Activated CD4-positive, alpha-beta T cell treated with anti-CD3 and anti-CD28 coated beads for 36 hours (primary cell): Measurements from ENCODE around the gene GPR34. TPM values are rescaled to one million over a fixed set of nuclear protein-coding genes. Genes with fewer than 3 reads are reported as not detected.
"Not testable (repeated sequence)": the region's sequence is repeated elsewhere in the genome, so short reads cannot be mapped to it uniquely, and the experiment has no call there.

Experiments
- ATAC-seq: fragments of 200-7000 bp; cut with Tn5 transposase; one replicate; pipeline ENCODE4 v1.10.0; 2021; ENCODE audit warnings: mild to moderate bottlenecking, moderate library complexity
- CTCF ChIA-PET: fragments of 350-600 bp; sonication (Branson Sonifier 250); formaldehyde crosslinking; loops from one replicate; lab custom pipeline; 2021; ENCODE audit warnings: antibody characterized with exemption; lab: Charles Lee
- POLR2A ChIA-PET: fragments of 350-600 bp; sonication (Branson Sonifier 250); formaldehyde crosslinking; loops from one replicate; lab custom pipeline; 2021; ENCODE audit warnings: antibody characterized with exemption, inconsistent platforms; lab: Charles Lee
- DNase-seq: peaks from one replicate; pipeline ENCODE4 v3.0.0-alpha.2; 2020
- H3K27ac Mint-ChIP-seq: one replicate; pipeline ENCODE4 v1.8.0; 2021; ENCODE audit warnings: mixed read lengths
- H3K27me3 Mint-ChIP-seq: one replicate; pipeline ENCODE4 v1.8.0; 2021; ENCODE audit warnings: mixed read lengths
- H3K36me3 Mint-ChIP-seq: one replicate; pipeline ENCODE4 v1.8.0; 2021; ENCODE audit warnings: low read depth, mixed read lengths
- H3K4me1 Mint-ChIP-seq: one replicate; pipeline ENCODE4 v1.8.0; 2021; ENCODE audit warnings: mixed read lengths
- H3K4me3 Mint-ChIP-seq: one replicate; pipeline ENCODE4 v1.8.0; 2021; ENCODE audit warnings: mild to moderate bottlenecking, moderate library complexity, mixed read lengths
- H3K9me3 Mint-ChIP-seq: one replicate; pipeline ENCODE4 v1.8.0; 2021; ENCODE audit warnings: low read depth, mixed read lengths
- intact Hi-C, 2 experiments: fragments of 100-400 bp; cut with DNase I in 1 of 2; cut with micrococcal nuclease in 1 of 2; formaldehyde crosslinking; loops; one replicate each; pipeline versions ENCODE4 v1.14.2 to v1.15.1; 2022 to 2024; cut with DNase I, micrococcal nuclease
- total RNA-seq, 2 experiments: library from RNA; stranded (reverse); gene quantifications; one replicate each; pipeline ENCODE4 v1.2.3, GENCODE V29; 2021

The GPR34 gene
- total RNA-seq, 2 experiments from 2014 or later, result 0.12 TPM; not detected in 1

DNA sequence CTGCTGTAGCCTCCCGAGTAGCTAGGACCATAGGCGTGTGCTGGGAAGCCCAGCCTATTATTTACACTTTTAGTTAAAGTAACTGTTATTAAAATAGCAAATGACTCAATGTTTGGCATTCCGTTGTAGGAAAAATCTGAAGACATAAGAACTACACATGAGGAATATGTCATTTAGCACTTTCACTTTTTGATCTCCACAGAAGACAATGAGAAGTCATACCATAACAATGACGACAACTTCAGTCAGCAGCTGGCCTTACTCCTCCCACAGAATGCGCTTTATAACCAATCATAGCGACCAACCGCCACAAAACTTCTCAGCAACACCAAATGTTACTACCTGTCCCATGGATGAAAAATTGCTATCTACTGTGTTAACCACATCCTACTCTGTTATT lies 6.7 kb downstream of the GPR34 start:
- Mint-ChIP-seq H3K9me3 (no peaks in the 10 kb centered on the region), H3K27ac (no peak overlapping the region), H3K27me3 (no peaks in the 10 kb centered on the region), H3K36me3 (peaks cover 9% of the 10 kb centered on the region), H3K4me3 (no peak overlapping the region), H3K4me1 (peaks cover 27% of the 10 kb centered on the region)
- peak; percentile 42 for DNase-seq
- intact Hi-C loops, result no loop called here
- peak; percentile 65 for ATAC-seq
- ChIA-PET POLR2A (no interaction called here), CTCF (no interaction called here)

DNA sequence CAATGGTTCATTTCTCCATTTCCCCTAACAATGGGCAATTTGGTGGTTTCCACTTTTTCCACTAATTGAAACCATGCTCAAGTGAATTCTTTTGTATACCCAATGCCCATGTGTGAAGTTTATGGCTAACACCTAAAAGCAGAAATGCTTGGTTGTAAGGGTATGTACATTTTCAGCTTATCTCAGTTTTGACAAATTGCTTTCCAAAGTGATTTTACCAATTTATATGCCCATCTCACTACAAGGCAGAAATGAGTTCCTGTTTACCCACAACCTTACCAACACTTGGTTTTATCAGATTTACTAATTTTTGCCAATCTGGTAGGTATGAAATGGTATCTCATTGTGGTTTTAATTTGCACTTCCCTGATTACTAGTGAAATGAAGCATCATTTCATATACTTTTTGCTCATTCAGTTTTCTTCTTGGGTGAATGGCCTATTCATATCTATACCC lies 14.8 kb downstream of the GPR34 start:
- no peak overlapping the region for H3K27ac Mint-ChIP-seq
- POLR2A ChIA-PET, result no interaction called here
- CTCF ChIA-PET, result interaction anchor here (0.7 kb wide), 1 partner anchor 419 kb away, joined by 3 read pairs; no protein-coding TSS in a partner anchor
- H3K27me3 Mint-ChIP-seq, result no peaks in the 10 kb centered on the region
- DNase-seq (no peak), ATAC-seq (peak; percentile 65)
- intact Hi-C loops, result loop anchor here in 1 of 2 experiments (5.0 kb wide), 1 partner anchor 36 kb away; no protein-coding TSS in a partner anchor
- H3K36me3 Mint-ChIP-seq, result peaks cover 2% of the 10 kb centered on the region
- no peaks in the 10 kb centered on the region for H3K9me3 Mint-ChIP-seq
- H3K4me1 Mint-ChIP-seq, result peaks cover 28% of the 10 kb centered on the region
- no peak overlapping the region for H3K4me3 Mint-ChIP-seq

DNA sequence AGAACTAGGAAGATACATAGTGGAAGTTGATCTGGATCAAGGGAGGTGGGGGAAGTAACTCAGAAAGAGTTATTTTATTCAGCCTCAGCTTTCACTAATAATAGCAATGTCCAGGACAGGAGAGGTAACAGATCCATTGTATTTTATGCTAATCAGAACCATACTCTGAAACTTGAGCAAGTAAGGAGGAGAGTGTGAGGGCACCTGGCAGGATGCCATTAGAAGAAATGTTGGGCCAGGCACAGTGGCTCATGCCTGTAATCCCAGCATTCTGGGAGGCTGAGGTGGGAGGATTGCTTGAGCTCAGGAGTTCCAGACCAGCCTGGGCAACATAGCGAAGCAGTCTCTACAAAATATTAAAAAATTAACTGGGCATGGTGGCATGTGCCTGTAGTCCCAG lies 16.3 kb downstream of the GPR34 start:
- peaks cover 2% of the 10 kb centered on the region for H3K36me3 Mint-ChIP-seq
- POLR2A ChIA-PET, result no interaction called here
- H3K4me1 Mint-ChIP-seq, result peaks cover 27% of the 10 kb centered on the region
- H3K27me3 Mint-ChIP-seq, result no peaks in the 10 kb centered on the region
- H3K27ac Mint-ChIP-seq, result no peak overlapping the region
- H3K4me3 Mint-ChIP-seq, result no peak overlapping the region
- intact Hi-C loops, result no loop called here
- no peak for DNase-seq
- CTCF ChIA-PET, result no interaction called here
- ATAC-seq, result no peak
- H3K9me3 Mint-ChIP-seq, result no peaks in the 10 kb centered on the region

GRCh38 chrX:41705680-41706374 lies 17.1 kb downstream of the GPR34 start:
- H3K9me3 Mint-ChIP-seq, result no peaks in the 10 kb centered on the region
- H3K4me3 Mint-ChIP-seq, result no peak overlapping the region
- no peak for DNase-seq
- intact Hi-C loops, result no loop called here
- POLR2A ChIA-PET, result interaction anchor here (0.6 kb wide), 1 partner anchor 276 kb away, joined by 3 read pairs; no protein-coding TSS in a partner anchor
- peaks cover 2% of the 10 kb centered on the region for H3K36me3 Mint-ChIP-seq
- no peak for ATAC-seq
- H3K27me3 Mint-ChIP-seq, result no peaks in the 10 kb centered on the region
- no peak overlapping the region for H3K27ac Mint-ChIP-seq
- CTCF ChIA-PET, result no interaction called here
- peaks cover 30% of the 10 kb centered on the region for H3K4me1 Mint-ChIP-seq

GRCh38 chrX:41707218-41707617 lies 18.4 kb downstream of the GPR34 start:
- ChIA-PET CTCF (no interaction called here), POLR2A (no interaction called here)
- no peak for ATAC-seq
- DNase-seq, result no peak
- peaks cover 2% of the 10 kb centered on the region for H3K36me3 Mint-ChIP-seq
- H3K4me3 Mint-ChIP-seq, result no peak overlapping the region
- H3K9me3 Mint-ChIP-seq, result no peaks in the 10 kb centered on the region
- intact Hi-C loops, result no loop called here
- no peaks in the 10 kb centered on the region for H3K27me3 Mint-ChIP-seq
- peaks cover 38% of the 10 kb centered on the region for H3K4me1 Mint-ChIP-seq
- H3K27ac Mint-ChIP-seq, result no peak overlapping the region

DNA sequence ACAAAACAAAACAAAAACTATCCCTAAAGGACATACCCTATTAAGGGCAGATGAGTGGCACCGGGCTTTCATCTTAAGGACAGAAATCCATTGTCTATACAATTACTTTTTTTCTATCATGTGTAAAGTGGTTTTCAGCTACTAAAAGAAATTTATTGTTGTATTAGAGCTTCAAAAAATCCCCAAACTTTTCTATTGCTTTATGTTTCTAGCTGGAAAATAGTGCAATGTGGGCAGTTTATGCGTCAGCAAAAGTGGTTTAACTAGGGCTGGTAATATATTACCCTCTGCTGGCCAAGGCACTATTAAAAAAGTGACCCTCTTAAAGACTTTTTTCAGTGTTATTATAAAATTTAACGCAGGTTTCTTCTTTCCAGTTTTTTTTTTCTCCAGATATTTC lies 19.7 kb downstream of the GPR34 start:
- H3K9me3 Mint-ChIP-seq, result no peaks in the 10 kb centered on the region
- DNase-seq, result no peak
- H3K27me3 Mint-ChIP-seq, result no peaks in the 10 kb centered on the region
- H3K4me3 Mint-ChIP-seq, result no peak overlapping the region
- ChIA-PET POLR2A (interaction anchor here (1.1 kb wide), 1 partner anchor 8 kb away, joined by 3 read pairs; no protein-coding TSS in a partner anchor), CTCF (interaction anchor here (0.6 kb wide), 1 partner anchor 1691 kb away, joined by 3 read pairs; no protein-coding TSS in a partner anchor)
- no peak for ATAC-seq
- H3K4me1 Mint-ChIP-seq, result peaks cover 36% of the 10 kb centered on the region
- intact Hi-C loops, result no loop called here
- no peak overlapping the region for H3K27ac Mint-ChIP-seq
- peaks cover 2% of the 10 kb centered on the region for H3K36me3 Mint-ChIP-seq

DNA sequence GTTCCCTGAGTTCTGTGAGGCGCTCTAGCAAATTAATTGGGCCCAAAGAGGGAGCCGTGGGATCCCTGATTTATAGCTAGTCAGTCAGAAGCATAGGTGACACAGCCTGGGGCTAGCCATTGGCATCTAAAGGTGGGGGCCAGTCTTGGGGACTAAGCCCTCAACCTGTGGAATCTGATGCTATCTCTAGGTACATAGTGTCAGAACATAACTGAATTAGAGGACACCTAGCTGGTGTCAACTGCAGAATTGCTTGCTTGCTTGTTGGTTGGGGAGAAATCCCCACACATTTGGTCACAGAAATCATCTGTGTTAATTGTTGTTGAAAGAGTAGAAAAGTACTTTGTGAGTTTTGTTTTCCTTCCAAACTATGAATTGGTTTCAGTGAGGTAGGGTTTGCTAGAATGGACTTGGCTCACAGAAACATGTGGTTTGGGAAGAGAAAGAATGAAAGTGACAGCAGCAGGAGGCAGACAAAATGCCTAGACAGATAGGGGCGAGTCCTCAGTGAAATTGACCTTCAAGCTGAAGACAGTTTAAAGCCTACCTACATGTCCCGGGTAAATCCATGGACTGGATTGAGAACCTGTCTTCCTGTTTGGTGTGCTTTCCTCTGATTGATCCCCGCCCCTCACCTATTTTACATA lies 22.4 kb downstream of the GPR34 start:
- peak; percentile 61 for ATAC-seq
- intact Hi-C loops, result no loop called here

DNA sequence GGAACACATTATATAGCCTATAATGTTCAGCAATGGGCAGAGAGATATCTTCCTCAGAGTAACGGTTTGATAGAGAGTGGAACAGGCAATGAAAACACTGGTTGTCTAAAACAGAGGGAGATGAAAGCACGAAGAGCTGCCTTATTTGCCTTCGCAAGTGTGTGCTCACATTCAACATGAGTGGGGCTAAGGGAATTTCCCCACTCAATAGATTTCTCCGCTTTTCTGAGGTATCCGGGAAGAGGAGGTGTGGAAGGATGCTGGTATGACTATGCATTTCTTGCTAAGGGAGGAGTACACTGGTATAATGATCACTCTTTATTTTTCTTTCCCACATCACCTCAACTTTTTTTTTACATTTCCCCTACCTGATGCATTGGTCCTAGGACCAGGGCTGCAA lies 27.4 kb downstream of the GPR34 start:
- peaks cover 9% of the 10 kb centered on the region for H3K9me3 Mint-ChIP-seq
- no peaks in the 10 kb centered on the region for H3K27me3 Mint-ChIP-seq
- H3K36me3 Mint-ChIP-seq, result peaks cover 25% of the 10 kb centered on the region
- no peak overlapping the region for H3K4me3 Mint-ChIP-seq
- ChIA-PET CTCF (no interaction called here), POLR2A (interaction anchor here (0.6 kb wide), 2 partner anchors 8 to 40 kb away, joined by 3 read pairs; no protein-coding TSS in a partner anchor)
- H3K4me1 Mint-ChIP-seq, result peaks cover 21% of the 10 kb centered on the region
- intact Hi-C loops, result no loop called here
- DNase-seq, result peak; percentile 6
- no peak overlapping the region for H3K27ac Mint-ChIP-seq
- ATAC-seq, result peak; percentile 55

More for the DNA sequence above, 22.4 kb downstream of the GPR34 start:
- no peaks in the 10 kb centered on the region for H3K36me3 Mint-ChIP-seq
- no peaks in the 10 kb centered on the region for H3K27me3 Mint-ChIP-seq
- ChIA-PET CTCF (no interaction called here), POLR2A (no interaction called here)
- peak; percentile 7 for DNase-seq
- no peaks in the 10 kb centered on the region for H3K9me3 Mint-ChIP-seq
- H3K4me3 Mint-ChIP-seq, result no peak overlapping the region
- H3K4me1 Mint-ChIP-seq, result peaks cover 22% of the 10 kb centered on the region
- H3K27ac Mint-ChIP-seq, result no peak overlapping the region

GRCh38 chrX:41716767-41717473 lies 28.1 kb downstream of the GPR34 start:
- CTCF ChIA-PET, result no interaction called here
- POLR2A ChIA-PET, result interaction anchor here (0.6 kb wide), 1 partner anchor 9 kb away, joined by 3 read pairs; no protein-coding TSS in a partner anchor
- Mint-ChIP-seq H3K4me1 (peaks cover 23% of the 10 kb centered on the region), H3K36me3 (peaks cover 25% of the 10 kb centered on the region), H3K9me3 (peaks cover 9% of the 10 kb centered on the region), H3K27ac (peak overlapping the region; percentile 61), H3K4me3 (no peak overlapping the region), H3K27me3 (no peaks in the 10 kb centered on the region)
- ATAC-seq (no peak), DNase-seq (no peak)
- intact Hi-C loops, result no loop called here

DNA sequence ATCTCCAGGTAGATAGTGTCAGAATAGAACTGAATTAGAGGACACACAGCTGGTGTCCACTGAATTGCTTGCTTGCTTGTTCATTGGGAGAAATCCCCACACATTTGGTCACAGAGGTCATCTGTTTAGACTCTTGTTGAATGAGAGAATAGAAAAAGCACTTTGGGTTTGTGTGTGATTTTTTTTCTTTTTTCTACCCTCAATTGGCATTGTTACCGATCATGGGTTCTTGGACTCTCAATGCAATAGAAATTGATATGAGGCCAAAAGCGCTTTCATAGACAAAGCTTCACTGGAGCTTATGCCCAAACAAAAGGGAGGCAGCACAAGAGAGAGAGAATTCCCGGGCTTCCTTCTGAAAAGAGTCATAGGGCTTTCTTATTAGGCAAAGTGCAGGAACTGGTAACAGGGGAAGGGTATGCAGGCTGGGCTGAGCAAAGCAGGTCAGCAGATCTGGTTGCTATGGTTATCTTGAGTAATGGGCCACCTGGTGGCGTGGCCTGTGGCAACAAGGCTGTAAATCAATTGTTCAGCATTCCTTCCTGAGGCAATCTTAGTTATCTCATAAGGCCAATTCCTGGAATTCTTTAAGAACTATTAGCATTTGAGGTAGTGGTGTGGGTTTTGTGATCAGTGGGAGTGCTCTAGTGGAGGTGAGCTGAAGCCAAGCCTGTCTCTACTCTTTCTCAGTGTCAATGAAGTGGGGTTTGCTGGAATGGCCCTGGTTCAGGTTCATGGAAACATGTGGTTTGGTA lies 29.9 kb downstream of the GPR34 start:
- CTCF ChIA-PET, result no interaction called here
- no peaks in the 10 kb centered on the region for H3K27me3 Mint-ChIP-seq
- POLR2A ChIA-PET, result no interaction called here

GRCh38 chrX:41719610-41720009 lies 30.8 kb downstream of the GPR34 start:
- H3K27me3 Mint-ChIP-seq, CTCF ChIA-PET, ATAC-seq, H3K27ac Mint-ChIP-seq, POLR2A ChIA-PET, DNase-seq, H3K9me3 Mint-ChIP-seq, H3K4me3 Mint-ChIP-seq: not testable (repeated sequence)
- intact Hi-C loops, result loop anchor here in 1 of 2 experiments (10.0 kb wide), 1 partner anchor 55 kb away; no protein-coding TSS in a partner anchor
- Mint-ChIP-seq H3K4me1 (peaks cover 36% of the 10 kb centered on the region), H3K36me3 (peaks cover 28% of the 10 kb centered on the region)

More for the DNA sequence above, 29.9 kb downstream of the GPR34 start:
- H3K27ac Mint-ChIP-seq, result no peak overlapping the region
- peaks cover 34% of the 10 kb centered on the region for H3K4me1 Mint-ChIP-seq
- H3K9me3 Mint-ChIP-seq, result peaks cover 9% of the 10 kb centered on the region
- intact Hi-C loops, result no loop called here
- peaks cover 28% of the 10 kb centered on the region for H3K36me3 Mint-ChIP-seq
- no peak overlapping the region for H3K4me3 Mint-ChIP-seq
- DNase-seq (no peak), ATAC-seq (no peak)
